GM19035 (cell line): ENCODE results near the gene PROS1.
A peak's percentile ranks its signal among the peaks of the same experiment; 100 is the strongest.

ENCODE experiments used
- ATAC-seq: cut with Tn5 transposase; IDR thresholded peaks from one replicate; pipeline ENCODE4 v1.9.1; 2021; ENCODE audit not compliant: unreplicated experiment

PROS1 gene

DNA sequence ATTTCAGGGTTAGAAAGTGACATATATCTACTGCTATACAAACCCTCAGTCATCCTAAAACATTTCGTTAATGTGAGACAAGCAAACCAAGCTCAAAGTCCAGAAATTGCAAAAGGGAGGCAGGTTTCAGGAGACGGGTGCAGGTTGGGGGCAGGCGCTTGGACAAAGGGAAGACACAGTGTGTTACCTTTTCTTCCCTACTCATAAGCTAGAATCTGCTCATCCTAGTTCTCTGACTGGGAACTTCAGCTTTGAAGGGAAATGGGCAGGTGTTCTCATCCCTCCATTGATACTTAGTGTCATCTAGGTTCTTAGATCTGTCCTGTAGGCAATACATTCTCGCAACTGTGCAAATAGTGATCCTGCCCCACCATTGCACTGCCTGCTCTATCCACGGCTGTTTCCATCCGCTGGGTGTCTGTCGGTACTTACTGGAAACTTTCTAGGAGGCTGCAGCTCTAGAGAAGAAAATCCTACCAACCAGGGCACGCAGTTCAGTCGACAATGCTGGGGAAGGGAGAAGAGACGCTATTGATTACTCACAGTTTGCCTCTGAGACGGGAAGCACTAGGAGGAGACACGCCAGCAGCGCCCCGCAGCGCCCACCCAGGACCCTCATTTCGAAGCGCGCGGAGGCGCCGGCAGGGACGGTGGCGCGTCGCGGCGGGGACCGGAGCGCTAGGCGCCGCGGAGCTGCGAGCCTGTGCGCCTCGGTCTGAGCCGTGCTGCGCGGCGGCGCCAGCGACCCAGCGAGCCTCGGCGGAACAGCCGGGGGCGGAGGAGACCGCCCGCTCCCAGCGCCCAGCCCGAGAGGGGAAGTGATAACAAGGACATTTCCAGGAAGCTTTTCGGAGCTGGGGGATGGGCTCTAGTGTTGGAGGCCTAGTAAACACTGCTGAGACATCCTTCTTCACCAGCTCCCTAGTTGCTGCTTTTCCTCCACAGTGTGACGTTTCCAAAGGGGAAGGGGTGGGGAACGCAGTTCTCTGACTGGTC is at the start of gene PROS1:
PROS1 (minus strand) TSS at position 766 of the 996 bp plus-strand sequence; CDS start at position 619, 147 bp downstream.
- ATAC-seq = peak; percentile 89

DNA sequence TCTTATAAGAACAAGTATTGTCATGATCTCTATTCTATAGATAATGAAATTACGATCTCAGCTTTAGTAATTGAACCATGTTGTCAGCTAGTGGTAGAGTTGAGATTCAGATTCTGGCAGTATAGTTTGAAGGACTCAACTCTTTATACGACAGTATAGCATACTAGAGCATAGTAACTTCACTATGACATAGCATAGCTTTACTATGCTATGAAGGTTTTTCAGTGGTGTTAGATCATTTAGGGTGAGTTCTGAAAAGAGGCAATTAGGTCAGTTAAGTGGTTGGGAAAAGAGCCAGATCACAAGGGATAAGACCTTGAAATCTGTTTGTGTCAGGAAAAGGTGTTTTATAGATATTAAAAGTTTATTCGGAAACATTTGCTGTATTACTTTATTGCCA is 46.6 kb upstream of the PROS1 start:
- no peak for ATAC-seq

DNA sequence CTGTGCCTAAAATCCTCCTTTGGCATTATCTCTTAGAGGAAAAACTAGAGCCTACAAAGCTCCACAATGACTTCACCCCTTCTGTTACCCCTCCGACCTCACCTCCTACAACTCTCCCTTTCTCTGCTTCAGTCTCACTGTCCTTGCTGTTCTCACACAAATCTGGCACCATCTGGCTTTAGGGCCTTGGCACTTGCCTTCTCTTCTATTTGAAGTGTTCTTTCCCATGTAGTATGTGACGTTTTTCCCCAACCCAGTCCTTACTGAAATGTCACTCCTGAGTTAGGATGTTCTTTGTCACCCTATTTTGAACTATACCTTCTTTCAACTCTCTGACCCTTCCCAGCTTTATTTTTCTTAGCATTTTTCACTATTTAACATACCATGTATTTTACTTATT is 46.0 kb upstream of the PROS1 start:
- ATAC-seq = no peak

GRCh38 chr3:94015025-94015424 is 41.3 kb upstream of the PROS1 start:
- ATAC-seq = no peak

DNA sequence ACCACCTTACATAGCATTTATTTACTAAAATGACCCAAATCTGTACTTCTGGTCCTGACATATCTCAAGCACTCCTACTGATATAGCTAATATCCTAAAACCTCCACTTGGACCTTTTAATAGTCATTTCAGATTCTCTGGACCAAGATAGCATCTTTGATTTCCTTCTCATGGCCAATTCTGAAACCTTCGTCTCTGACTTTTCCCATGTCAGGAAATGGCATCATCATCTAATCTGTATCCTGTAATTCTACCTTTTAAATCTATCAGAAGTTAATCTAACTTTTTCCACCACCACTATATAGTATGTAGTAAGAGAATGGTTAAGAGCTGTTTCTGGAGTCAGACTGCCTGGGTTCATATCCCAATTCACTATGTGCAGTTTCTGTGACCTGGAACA is 38.5 kb upstream of the PROS1 start:
- no peak for ATAC-seq

- ATAC-seq = no peak
These were observed 37.6 kb upstream of the PROS1 start for GRCh38 chr3:94011233-94011711.

DNA sequence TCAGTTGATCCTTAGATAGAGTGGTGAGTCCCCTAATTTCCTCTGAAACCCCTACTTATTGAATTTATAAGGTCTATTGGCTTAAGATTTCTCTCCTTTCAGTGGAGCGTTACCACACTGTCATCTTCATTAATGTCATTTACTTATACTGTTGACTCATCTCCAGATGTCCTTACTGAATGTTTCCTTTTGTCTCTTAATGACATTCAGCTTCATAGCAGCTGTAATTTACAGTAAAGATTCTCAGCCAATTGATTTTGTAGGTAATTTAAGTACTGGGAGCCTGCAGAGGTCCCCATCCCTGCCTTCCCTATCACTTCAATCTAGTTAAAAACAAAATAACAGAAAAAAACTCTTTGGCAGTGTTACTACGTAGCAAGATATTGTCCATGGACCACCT is 35.9 kb upstream of the PROS1 start:
- no peak for ATAC-seq

- ATAC-seq = no peak
These were observed 34.6 kb upstream of the PROS1 start for GRCh38 chr3:94008253-94008652.

- peak; percentile 92 for ATAC-seq
These were observed 30.7 kb upstream of the PROS1 start for GRCh38 chr3:94004301-94004910.

DNA sequence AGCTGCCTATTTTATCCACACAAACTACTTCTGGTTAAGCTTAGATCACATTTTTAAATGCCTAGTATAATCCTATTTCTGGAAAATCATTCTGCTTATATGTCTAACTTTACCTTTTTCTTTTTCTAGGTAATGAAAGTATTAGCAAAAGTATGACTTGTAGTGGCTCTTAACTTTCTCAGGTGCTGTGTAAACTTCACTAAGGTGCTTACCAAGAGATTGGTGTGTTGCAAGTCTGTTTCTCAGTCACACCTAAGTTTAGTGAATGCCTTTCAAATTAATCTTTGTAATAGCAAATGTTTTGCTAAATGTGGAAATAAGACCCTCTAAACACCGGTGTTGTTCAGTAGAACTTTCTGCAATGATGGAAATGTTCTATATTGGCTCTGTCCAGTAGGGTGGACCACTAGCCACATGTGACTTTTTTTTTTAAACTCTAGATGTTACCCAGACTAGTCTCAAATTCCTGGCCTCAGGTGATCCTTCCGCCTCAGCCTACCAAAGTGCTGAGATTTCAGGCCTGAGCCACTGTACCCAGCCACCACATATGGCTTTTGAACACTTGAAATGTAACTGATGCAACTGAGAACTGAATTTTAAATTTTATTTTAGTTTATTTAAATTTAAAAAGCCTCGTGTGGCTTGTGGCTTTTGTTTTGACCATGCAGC is 28.3 kb upstream of the PROS1 start:
- ATAC-seq = no peak

DNA sequence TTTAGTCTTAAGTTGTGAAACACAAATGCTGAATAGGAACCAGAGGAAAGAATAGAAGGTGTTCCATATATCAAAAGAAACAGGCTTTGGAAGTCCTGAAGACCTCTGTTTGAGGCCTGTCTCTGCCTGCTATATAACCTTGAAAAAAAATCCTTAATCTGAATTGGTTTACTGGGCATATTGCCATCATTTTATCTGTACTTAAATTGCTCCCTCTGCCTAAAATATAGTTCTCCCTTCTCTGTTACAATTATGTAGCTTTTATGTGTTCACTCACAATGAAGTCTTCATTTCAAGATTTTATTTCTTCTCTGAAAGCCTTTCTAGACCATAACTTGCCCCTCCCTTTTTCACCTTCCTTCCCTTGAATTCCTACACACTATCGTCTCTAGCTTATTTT is 27.5 kb upstream of the PROS1 start:
- no peak for ATAC-seq

- no peak for ATAC-seq
These were observed 20.4 kb upstream of the PROS1 start for GRCh38 chr3:93994056-93994455.

DNA sequence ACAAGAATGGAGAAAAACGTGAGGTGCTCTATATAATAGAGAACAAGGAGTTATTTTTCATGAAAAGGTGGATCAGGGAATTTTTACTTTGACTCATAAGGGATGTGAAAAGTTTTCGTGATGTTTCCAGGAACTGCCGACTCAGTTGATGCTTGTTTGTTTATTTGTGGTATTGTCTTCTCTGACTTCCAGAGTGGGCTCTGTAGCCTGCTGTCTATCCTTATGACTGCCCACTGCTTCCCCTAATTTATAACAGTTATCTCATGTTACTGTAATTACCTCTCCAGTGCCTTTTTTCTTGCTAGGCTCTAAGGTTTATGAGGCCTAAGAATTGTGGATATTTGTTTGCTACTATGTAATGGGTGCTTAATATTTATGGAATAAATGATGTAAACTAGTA is 18.5 kb upstream of the PROS1 start:
- no peak for ATAC-seq

DNA sequence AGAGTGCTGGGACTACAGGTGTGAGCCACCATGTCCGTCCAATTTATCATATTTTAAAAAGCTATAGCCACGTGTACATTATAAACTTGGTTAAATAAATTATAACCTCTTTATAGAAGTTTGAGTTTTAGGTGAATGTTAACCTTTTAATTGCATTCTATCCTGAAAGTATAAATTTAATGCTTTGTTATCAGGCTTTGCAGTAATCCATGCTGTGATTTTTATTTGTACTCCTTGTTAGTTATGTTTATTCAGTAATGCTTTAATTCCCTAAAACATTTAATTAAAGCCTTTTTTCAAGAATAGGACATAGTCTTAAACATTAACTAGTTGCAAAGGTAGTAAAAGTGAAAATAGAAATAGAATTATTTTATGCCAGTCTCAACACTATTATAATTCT is 17.9 kb upstream of the PROS1 start:
- ATAC-seq = no peak

- ATAC-seq = no peak
These were observed 15.5 kb upstream of the PROS1 start for GRCh38 chr3:93989241-93989640.

- ATAC-seq = no peak
These were observed 15.1 kb upstream of the PROS1 start for GRCh38 chr3:93988764-93989163.

- ATAC-seq = no peak
These were observed 14.6 kb upstream of the PROS1 start for GRCh38 chr3:93988283-93988682.

- ATAC-seq = no peak
These were observed 10.9 kb upstream of the PROS1 start for GRCh38 chr3:93984618-93985017.

DNA sequence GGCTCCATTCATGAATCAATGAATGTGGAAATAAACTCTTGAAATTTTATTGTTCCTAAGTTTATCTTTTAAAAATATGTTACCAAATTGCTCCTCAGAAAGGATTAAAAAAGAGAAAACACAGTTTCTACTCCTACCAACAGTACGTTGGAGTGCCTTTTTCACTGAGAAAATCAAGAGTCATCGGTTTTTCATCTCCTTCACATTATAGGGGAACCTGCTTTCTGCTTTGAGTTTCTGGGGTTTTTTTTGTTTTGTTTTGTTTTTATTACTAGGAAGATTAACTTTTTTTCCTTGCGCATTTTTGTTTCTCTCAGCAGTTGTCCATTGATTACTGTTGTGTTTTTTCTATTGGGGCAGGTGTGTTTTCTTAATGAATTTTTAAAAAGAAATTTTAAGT is 9.7 kb upstream of the PROS1 start:
- ATAC-seq = no peak

DNA sequence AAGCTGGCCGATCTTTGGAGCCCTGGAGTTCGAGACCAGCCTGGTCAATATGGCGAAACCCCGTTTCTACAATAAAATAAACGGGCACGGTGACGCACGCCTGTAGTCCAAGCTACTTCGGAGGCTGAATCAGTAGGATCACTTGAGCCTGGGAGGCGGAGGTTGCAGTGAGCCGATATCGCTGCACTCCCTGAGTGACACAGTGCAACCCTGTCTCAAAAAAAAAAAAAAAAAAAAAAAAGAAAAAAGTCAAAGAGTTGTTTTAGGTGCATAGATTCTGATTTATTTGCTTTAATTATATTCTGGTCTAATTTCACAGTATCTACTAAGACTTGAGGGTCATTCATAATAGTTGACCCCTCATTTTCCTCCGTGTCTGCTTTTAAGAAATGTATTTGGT is 8.0 kb upstream of the PROS1 start:
- ATAC-seq = no peak

GRCh38 chr3:93979850-93980676 is 6.4 kb upstream of the PROS1 start, which contains the start of gene ARL13B:
Gene ARL13B, plus strand, starts transcription at chr3:93980155. Its CDS starts 269 bp downstream, at chr3:93980424.
- peak; percentile 100 for ATAC-seq
